Endothelial cell of umbilical vein (primary cell): ENCODE measurements around the gene MZT2A. TPM values are rescaled to one million over a fixed set of nuclear protein-coding genes. Genes with fewer than 3 reads are reported as not detected.
"Not testable (repeated sequence)": the region's sequence is repeated elsewhere in the genome, so short reads cannot be mapped to it uniquely, and the experiment has no call there.

ENCODE experiments used
- BruUV-seq: library from RNA; stranded (reverse); fragments of 400-500 nt; replicated peaks from 2 replicates; lab custom pipeline; 2021; lab: Mats Ljungman, UMichigan
- CTCF ChIA-PET: fragments of 300-600, 350-600 bp; sonication (Branson Sonifier 250); formaldehyde crosslinking; loops from one replicate; lab custom pipeline; 2021; ENCODE audit warnings: antibody characterized with exemption, inconsistent platforms; lab: Charles Lee
- POLR2A ChIA-PET: fragments of 300-600, 350-600 bp; sonication (Branson Sonifier 250); formaldehyde crosslinking; loops from one replicate; lab custom pipeline; 2021; ENCODE audit warnings: antibody characterized with exemption, inconsistent platforms; lab: Charles Lee
- DNase-seq: peaks from one replicate; pipeline ENCODE4 v3.0.0-alpha.2; 2011; ENCODE audit warnings: low read depth, low spot score
- FAIRE-seq: peaks from 2 replicates; lab custom pipeline; 2011; peaks lifted over from hg19 to GRCh38; lab: Jason Lieb, UNC
- H2AFZ ChIP-seq: 2 replicates; pipeline ENCODE4 v1.6.0; 2012; ENCODE audit warnings: low read depth, low read length, control low read depth, inconsistent platforms
- H3K27ac ChIP-seq: 2 replicates; pipeline ENCODE4 v1.5.1; 2011; ENCODE audit warnings: low read depth, mild to moderate bottlenecking, control low read depth, low read length, moderate library complexity; ENCODE audit not compliant: insufficient read depth
- H3K27me3 ChIP-seq, 2 experiments: 2 replicates each; pipeline versions ENCODE4 v1.6.0 to v1.6.1; 2011; ENCODE audit warnings: low read length in 2 of 2, mixed read lengths in 1 of 2; ENCODE audit not compliant: control insufficient read depth in 2 of 2, insufficient read depth in 2 of 2
- H3K36me3 ChIP-seq, 2 experiments: 2 replicates in 1 of 2; 3 replicates in 1 of 2; pipeline ENCODE4 v1.5.1; 2011; ENCODE audit warnings: low read length in 2 of 2, mild to moderate bottlenecking in 1 of 2, moderate library complexity in 1 of 2; ENCODE audit not compliant: control insufficient read depth in 2 of 2, insufficient read depth in 2 of 2; ENCODE audit errors: extremely low read depth in 1 of 2
- H3K4me1 ChIP-seq: 3 replicates; pipeline ENCODE4 v1.5.1; 2011; ENCODE audit warnings: mild to moderate bottlenecking, low read length; ENCODE audit not compliant: control insufficient read depth, insufficient read depth; ENCODE audit errors: extremely low read depth
- H3K4me2 ChIP-seq: 2 replicates; pipeline ENCODE4 v1.6.1; 2011; ENCODE audit warnings: low read length, control low read depth, mixed read lengths; ENCODE audit not compliant: insufficient read depth
- H3K4me3 ChIP-seq, 3 experiments: fragments of 200-600 bp in 1 of 3; sonication (generic), shearing (Covaris generic) in 1 of 3; replicated peaks in 1 of 3; 2 replicates each; pipeline ENCODE4 v1.5.1; 2011 to 2016; ENCODE audit warnings: control low read depth in 3 of 3, low read length in 3 of 3, mild to moderate bottlenecking in 2 of 3, inconsistent platforms in 1 of 3, low read depth in 1 of 3, moderate library complexity in 1 of 3; ENCODE audit not compliant: insufficient read depth in 1 of 3
- H3K79me2 ChIP-seq: 2 replicates; pipeline ENCODE4 v1.6.0; 2012; ENCODE audit warnings: low read length, inconsistent platforms; ENCODE audit not compliant: control insufficient read depth, insufficient read depth
- H3K9ac ChIP-seq: replicated peaks from 2 replicates; pipeline ENCODE3; 2011; ENCODE audit warnings: low read length, control low read depth; ENCODE audit not compliant: insufficient read depth; ENCODE audit errors: extremely low read depth
- H3K9me1 ChIP-seq: replicated peaks from 3 replicates; pipeline ENCODE4 v1.6.0; 2011; ENCODE audit warnings: mild to moderate bottlenecking, low read length; ENCODE audit not compliant: control insufficient read depth, insufficient read depth; ENCODE audit errors: extremely low read depth
- H3K9me3 ChIP-seq: replicated peaks from 2 replicates; pipeline ENCODE4 v1.5.1; 2012; ENCODE audit warnings: low read length, inconsistent platforms; ENCODE audit not compliant: control insufficient read depth, insufficient read depth
- H4K20me1 ChIP-seq: replicated peaks from 2 replicates; pipeline ENCODE3; 2011; ENCODE audit warnings: mild to moderate bottlenecking, low read length; ENCODE audit not compliant: control insufficient read depth, insufficient read depth; ENCODE audit errors: extremely low read depth
- dilution Hi-C: fragments of 300-500 bp; cut with MboI; formaldehyde crosslinking; loops from one replicate; pipeline ENCODE4 v1.15.0; 2019; ENCODE audit warnings: low sequenced_read_pairs; ENCODE audit not compliant: extremely low pct_ligation_motif_present
- intact Hi-C: fragments of 100-400 bp; cut with micrococcal nuclease; formaldehyde crosslinking; loops from one replicate; pipeline ENCODE4 v1.10.0; 2022
- microRNA-seq: library from miRNA; unstranded; fragments of <30 nt; microRNA quantifications from one replicate; pipeline ENCODE4 v1.2.0, GENCODE V29; 2021; ENCODE audit warnings: borderline number of aligned reads, borderline replicate concordance
- polyA plus RNA-seq, 4 experiments: library from polyadenylated mRNA; depleted of rRNA in 3 of 4; stranded (reverse) in 3 of 4; unstranded in 1 of 4; fragments of >200 nt; gene quantifications; 2 replicates each; pipeline versions ENCODE4 v1.2.1 to v1.2.3, GENCODE V29; 2011 to 2012; ENCODE audit warnings: missing spikeins in 1 of 4
- total RNA-seq: library from RNA; stranded (reverse); gene quantifications from 2 replicates; pipeline ENCODE4 v1.2.3, GENCODE V29; 2021

Gene MZT2A
- total and polyA plus RNA-seq, 2 donors (not counting 3 experiments of a cell fraction or from before 2014, with no cell fraction given) = 117 to 170 TPM

DNA sequence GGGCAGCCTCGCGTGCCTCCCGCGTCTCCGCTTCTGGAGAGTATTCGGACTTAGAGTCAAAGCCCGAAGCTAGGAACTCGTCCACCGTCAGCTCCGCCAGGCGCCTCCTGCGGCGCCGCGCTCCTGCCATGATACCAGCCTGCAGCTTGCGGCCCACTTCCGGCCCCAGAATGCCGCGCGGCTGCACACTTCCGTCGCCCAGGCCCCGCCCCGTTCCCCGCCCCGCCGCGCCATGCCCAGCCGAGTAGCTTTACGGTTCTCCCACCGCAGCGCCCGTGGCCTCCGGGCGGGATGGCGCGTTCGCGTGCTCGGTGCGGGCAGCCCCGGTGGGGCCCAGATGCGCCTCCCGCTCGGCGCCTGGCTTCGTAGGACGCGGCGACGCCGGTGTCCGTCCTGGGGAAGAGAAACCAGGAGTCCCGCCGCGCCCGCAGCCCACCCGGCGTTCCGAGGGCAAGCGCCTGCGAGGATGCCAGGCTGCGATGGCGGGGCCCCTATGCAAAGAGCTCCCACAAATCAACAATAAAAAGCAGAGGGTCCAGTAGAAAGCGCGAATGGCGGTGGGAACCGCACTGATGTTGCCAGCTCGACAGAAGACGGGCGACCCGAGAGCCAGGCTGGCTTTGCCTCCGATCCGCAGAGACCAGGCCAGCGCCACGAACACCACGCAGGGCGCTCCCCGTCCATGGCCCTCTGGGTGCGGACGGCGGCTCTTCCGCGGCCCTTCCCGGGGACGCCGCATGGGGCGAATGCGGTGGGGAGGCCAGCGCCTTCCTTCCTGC lies 47.3 kb downstream of the MZT2A start:
- not testable (repeated sequence) for BruUV-seq

GRCh38 chr2:131440742-131441468 lies 51.3 kb downstream of the MZT2A start:
- H3K27ac ChIP-seq, H3K79me2 ChIP-seq, FAIRE-seq, H3K4me3 ChIP-seq, intact Hi-C loops, H3K27me3 ChIP-seq, DNase-seq, dilution Hi-C loops, H3K9ac ChIP-seq, BruUV-seq, POLR2A ChIA-PET, H2AFZ ChIP-seq, H3K9me3 ChIP-seq, H3K4me1 ChIP-seq, CTCF ChIA-PET, H3K36me3 ChIP-seq, H3K9me1 ChIP-seq, H3K4me2 ChIP-seq, H4K20me1 ChIP-seq: not testable (repeated sequence)

More for the DNA sequence above, 47.3 kb downstream of the MZT2A start:
- FAIRE-seq, H3K9me3 ChIP-seq, H3K9ac ChIP-seq, DNase-seq, dilution Hi-C loops, H3K4me3 ChIP-seq, CTCF ChIA-PET, H3K4me2 ChIP-seq, H3K9me1 ChIP-seq, H3K36me3 ChIP-seq, H2AFZ ChIP-seq, H3K79me2 ChIP-seq, intact Hi-C loops, H3K4me1 ChIP-seq, H4K20me1 ChIP-seq, POLR2A ChIA-PET, H3K27me3 ChIP-seq, H3K27ac ChIP-seq: not testable (repeated sequence)

Small RNA genes within 50 kb of the gene (microRNA-seq; reads per million reads assigned to microRNA genes)
- gene MIR4784 = not detected

Other genes with a start within 250 kb of the MZT2A start
- not detected in 2 replicates for gene RAB6D, start 128.2 kb downstream of the MZT2A start, total RNA-seq
- 0.01 and 0.03 TPM in 2 replicates for gene RAB6D, start 128.2 kb downstream of the MZT2A start, polyA plus RNA-seq
- not detected in 2 replicates for gene TUBA3D, start 16.3 kb downstream of the MZT2A start, total RNA-seq
- gene TUBA3D, start 16.3 kb downstream of the MZT2A start, polyA plus RNA-seq = not detected in 2 replicates
- gene CCDC74A, start 35.5 kb upstream of the MZT2A start, total RNA-seq = 6.8 and 7.0 TPM in 2 replicates
- 11.7 and 13.6 TPM in 2 replicates for gene CCDC74A, start 35.5 kb upstream of the MZT2A start, polyA plus RNA-seq